Bronchial epithelial cell (primary cell): ENCODE data around the gene MAN1A2. TPM values are rescaled to one million over a fixed set of nuclear protein-coding genes. Genes with fewer than 3 reads are reported as not detected.

Experiments
- DNase-seq: peaks from one replicate; pipeline ENCODE4 v3.0.0-alpha.2; 2010; ENCODE audit warnings: low read depth
- FAIRE-seq: peaks from 2 replicates; lab custom pipeline; 2011; peaks lifted over from hg19 to GRCh38; lab: Jason Lieb, UNC
- H3K27me3 ChIP-seq: 2 replicates; pipeline ENCODE4 v1.5.1; 2011; ENCODE audit warnings: low read length; ENCODE audit not compliant: control insufficient read depth, insufficient read depth
- H3K36me3 ChIP-seq: 2 replicates; pipeline ENCODE4 v1.5.1; 2011; ENCODE audit warnings: low read length; ENCODE audit not compliant: control insufficient read depth, insufficient read depth
- H3K4me3 ChIP-seq: 2 replicates; pipeline ENCODE4 v1.5.1; 2011; ENCODE audit warnings: mild to moderate bottlenecking, low read depth, low read length, control low read depth
- CTCF ChIP-seq: IDR thresholded peaks from 2 replicates; pipeline ENCODE4 v1.5.1; 2011; ENCODE audit warnings: mild to moderate bottlenecking, moderate library complexity, low read length, control low read depth, inconsistent platforms; ENCODE audit not compliant: insufficient read depth, severe bottlenecking
- total RNA-seq: library from RNA; depleted of rRNA; stranded (reverse); fragments of >200 nt; gene quantifications from 2 replicates; pipeline ENCODE4 v1.2.1, GENCODE V29; 2014

MAN1A2 gene
- total RNA-seq, 1 donor from 2014 or later, result 49.8 TPM

DNA sequence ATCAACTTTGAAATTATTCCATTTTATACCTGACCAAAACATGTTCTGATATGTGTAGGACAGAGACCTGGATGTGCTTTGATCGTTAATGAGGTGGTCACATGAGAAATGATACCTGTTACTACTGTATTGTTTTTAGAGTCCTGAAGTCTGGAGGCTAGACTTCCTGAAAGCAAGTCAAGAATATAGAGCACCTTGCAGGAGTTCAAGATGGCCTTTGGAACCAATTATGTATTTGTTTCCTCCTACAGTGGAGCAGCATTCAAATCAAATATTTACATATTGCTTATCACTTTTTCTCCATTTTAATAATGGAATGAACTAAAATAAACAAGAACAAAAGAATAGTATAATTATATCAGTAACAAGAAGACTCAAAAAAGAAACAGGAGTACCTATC, 155.9 kb downstream of the MAN1A2 start:
- FAIRE-seq (no peak), DNase-seq (no peak)
- no peak for TF ChIP-seq CTCF
- H3K27me3 ChIP-seq, result no peaks in the 10 kb centered on the region
- no peak overlapping the region for H3K4me3 ChIP-seq
- no peaks in the 10 kb centered on the region for H3K36me3 ChIP-seq

DNA sequence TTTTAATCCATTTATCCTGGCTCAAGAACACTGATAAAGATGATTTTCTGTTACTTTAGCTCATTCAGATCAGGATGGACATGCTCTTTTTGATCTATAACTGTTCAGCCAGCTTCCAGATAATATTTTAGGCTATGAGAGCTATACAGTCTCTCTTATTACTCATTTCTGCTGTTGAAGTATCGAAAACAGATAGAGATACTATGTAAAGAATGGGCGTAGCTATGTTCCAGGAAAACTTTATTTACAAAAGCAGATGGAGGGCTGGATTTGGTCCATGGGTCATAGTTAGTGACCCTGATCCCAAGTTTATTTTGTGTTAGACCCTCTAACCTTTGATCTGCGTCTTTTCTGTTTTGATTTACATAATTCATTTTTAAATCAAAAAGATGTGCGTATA, 159.8 kb downstream of the MAN1A2 start:
- no peak overlapping the region for H3K4me3 ChIP-seq
- no peak for DNase-seq
- FAIRE-seq, result no peak
- no peaks in the 10 kb centered on the region for H3K36me3 ChIP-seq
- H3K27me3 ChIP-seq, result no peaks in the 10 kb centered on the region
- no peak for TF ChIP-seq CTCF

- TF ChIP-seq CTCF, result no peak
- DNase-seq (no peak), FAIRE-seq (no peak)
- H3K36me3 ChIP-seq, result no peaks in the 10 kb centered on the region
- H3K4me3 ChIP-seq, result no peak overlapping the region
- no peaks in the 10 kb centered on the region for H3K27me3 ChIP-seq
Measured at GRCh38 chr1:117527566-117528102, 160.4 kb downstream of the MAN1A2 start.

DNA sequence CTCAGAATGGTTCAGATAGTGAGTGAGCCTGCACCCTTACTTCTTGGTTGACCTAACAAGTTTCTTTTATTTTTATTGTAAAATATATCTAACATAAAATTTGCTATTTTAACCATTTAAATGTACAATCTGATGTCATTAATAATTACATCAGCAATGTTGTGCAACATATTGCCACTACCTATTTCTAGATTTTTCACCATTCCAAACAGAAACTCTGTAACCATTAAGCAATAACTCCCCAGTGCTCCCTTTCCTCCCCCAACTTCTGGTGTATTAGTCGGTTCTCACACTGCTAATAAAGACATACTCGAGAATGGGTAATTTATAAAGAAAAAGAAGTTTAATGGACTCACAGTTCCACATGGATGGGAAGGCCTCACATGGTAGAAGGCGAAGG, 162.4 kb downstream of the MAN1A2 start:
- Histone ChIP-seq H3K36me3 (no peaks in the 10 kb centered on the region), H3K27me3 (no peaks in the 10 kb centered on the region), H3K4me3 (no peak overlapping the region)
- no peak for DNase-seq
- no peak for TF ChIP-seq CTCF
- FAIRE-seq, result no peak

DNA sequence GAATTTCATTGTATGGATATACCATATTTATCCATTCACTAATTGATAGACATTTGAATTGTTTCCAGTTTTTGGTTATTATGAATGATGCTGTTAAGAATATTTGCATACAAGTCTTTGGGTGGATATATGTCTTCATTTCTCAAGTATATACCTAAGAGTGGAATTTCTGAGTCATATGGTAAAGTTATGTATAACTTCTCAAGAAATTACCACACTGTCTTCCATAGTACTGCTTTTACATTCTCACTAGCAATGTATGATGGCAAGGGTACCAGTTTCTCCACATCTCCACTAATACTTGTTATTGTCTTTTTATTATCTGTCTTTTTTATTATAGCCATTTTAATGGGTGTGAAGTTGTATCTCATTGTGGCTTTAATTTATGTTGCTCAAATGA, 164.0 kb downstream of the MAN1A2 start:
- Histone ChIP-seq H3K36me3 (no peaks in the 10 kb centered on the region), H3K27me3 (no peaks in the 10 kb centered on the region), H3K4me3 (no peak overlapping the region)
- peak; percentile 17 for DNase-seq
- FAIRE-seq, result no peak
- TF ChIP-seq CTCF, result no peak

- DNase-seq (peak; percentile 68), FAIRE-seq (no peak)
Measured at GRCh38 chr1:117534995-117535467, 167.8 kb downstream of the MAN1A2 start.

More at GRCh38 chr1:117534995-117535467, 167.8 kb downstream of the MAN1A2 start:
- Histone ChIP-seq H3K4me3 (no peak overlapping the region), H3K27me3 (no peaks in the 10 kb centered on the region), H3K36me3 (no peaks in the 10 kb centered on the region)
- TF ChIP-seq CTCF, result peak; percentile 80
